MM.1S (cell line): Measurements from ENCODE around the gene CYP19A1.

ENCODE experiments used
- DNase-seq: peaks from one replicate; pipeline ENCODE4 v3.0.0-alpha.2; 2015
- H2AFZ ChIP-seq: fragments of 300-600 bp; sonication (generic); 2 replicates; pipeline ENCODE4 v1.6.0; 2016; ENCODE audit warnings: antibody characterized with exemption, low read length
- H3F3A ChIP-seq: fragments of 300-600 bp; sonication (generic); 2 replicates; pipeline ENCODE4 v1.6.1; 2016; ENCODE audit warnings: mild to moderate bottlenecking, antibody characterized with exemption, low read length, moderate library complexity, mixed read lengths; ENCODE audit not compliant: insufficient read depth
- H3K27ac ChIP-seq: fragments of 300-600 bp; sonication (generic); 2 replicates; pipeline ENCODE4 v1.5.1; 2016; ENCODE audit warnings: mild to moderate bottlenecking, low read length
- H3K27me3 ChIP-seq: fragments of 300-600 bp; sonication (generic); replicated peaks from 2 replicates; pipeline ENCODE4 v1.6.0; 2016; ENCODE audit warnings: low read length; ENCODE audit not compliant: insufficient read depth
- H3K36me3 ChIP-seq: fragments of 300-600 bp; sonication (generic); replicated peaks from 2 replicates; pipeline ENCODE4 v1.6.1; 2016; ENCODE audit warnings: mild to moderate bottlenecking, low read length, mixed read lengths; ENCODE audit not compliant: insufficient read depth
- H3K4me1 ChIP-seq: fragments of 300-600 bp; sonication (generic); 2 replicates; pipeline ENCODE4 v1.6.1; 2016; ENCODE audit warnings: low read length, mixed read lengths
- H3K4me2 ChIP-seq: fragments of 300-600 bp; sonication (generic); 2 replicates; pipeline ENCODE4 v1.6.0; 2016; ENCODE audit warnings: low read depth, low read length
- H3K4me3 ChIP-seq: fragments of 300-600 bp; sonication (generic); 2 replicates; pipeline ENCODE4 v1.5.1; 2016; ENCODE audit warnings: low read length, mixed read lengths
- H3K79me2 ChIP-seq: fragments of 300-600 bp; sonication (generic); 2 replicates; pipeline ENCODE4 v1.6.1; 2016; ENCODE audit warnings: mixed run types, low read length, mixed read lengths
- H3K9ac ChIP-seq: fragments of 300-600 bp; sonication (generic); 2 replicates; pipeline ENCODE4 v1.6.1; 2016; ENCODE audit warnings: low read length, mixed read lengths
- H3K9me2 ChIP-seq: fragments of 300-600 bp; sonication (generic); replicated peaks from 2 replicates; pipeline ENCODE4 v1.6.1; 2016; ENCODE audit warnings: mild to moderate bottlenecking, low read length, mixed read lengths; ENCODE audit not compliant: insufficient read depth
- H3K9me3 ChIP-seq: fragments of 300-600 bp; sonication (generic); replicated peaks from 2 replicates; pipeline ENCODE4 v1.6.1; 2016; ENCODE audit warnings: mild to moderate bottlenecking, low read length, mixed read lengths; ENCODE audit not compliant: insufficient read depth
- H4K20me1 ChIP-seq: fragments of 300-600 bp; sonication (generic); 2 replicates; pipeline ENCODE4 v1.6.1; 2016; ENCODE audit warnings: mild to moderate bottlenecking, low read length, moderate library complexity, mixed read lengths; ENCODE audit not compliant: insufficient read depth
- EZH2 ChIP-seq: fragments of 300-600 bp; sonication (generic); optimal IDR thresholded peaks from 2 replicates; pipeline ENCODE3; 2017; ENCODE audit warnings: low read depth, mild to moderate bottlenecking, antibody characterized with exemption, low read length, mixed read lengths
- EZH2phosphoT487 ChIP-seq: fragments of 300-600 bp; sonication (generic); IDR thresholded peaks from 2 replicates; pipeline ENCODE4 v1.6.1; 2018; ENCODE audit warnings: antibody characterized with exemption, low read length
- TF ChIP-seq, protein P1 (sequence below): fragments of 300-600 bp; sonication (generic); IDR thresholded peaks from 2 replicates; pipeline ENCODE4 v1.5.1; 2016; ENCODE audit warnings: antibody characterized with exemption, low read length, mixed read lengths

Gene CYP19A1

DNA sequence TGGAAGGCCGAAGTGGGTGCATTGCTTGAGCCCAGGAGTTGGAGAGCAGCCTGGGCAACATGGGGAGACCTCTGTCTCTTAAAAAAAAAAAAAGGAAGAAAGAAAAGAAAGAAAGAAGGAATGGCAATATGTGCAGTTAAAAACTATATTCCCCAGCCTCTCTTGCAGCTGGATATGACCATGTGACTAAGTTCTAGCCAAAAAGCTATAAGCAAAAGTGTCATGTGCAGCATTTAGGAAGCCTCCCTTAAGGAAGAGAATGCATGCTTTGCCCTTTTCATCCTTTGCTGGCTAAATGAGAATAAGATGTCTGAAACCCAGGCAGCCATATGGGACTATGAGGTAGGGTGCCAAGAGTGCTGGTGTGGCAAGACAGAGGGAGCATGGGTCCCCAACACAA lies 21.8 kb downstream of the CYP19A1 start:
- Histone ChIP-seq H3K79me2 (no peaks in the 10 kb centered on the region), H3K4me2 (no peak overlapping the region), H2AFZ (no peak overlapping the region), H3K4me1 (no peaks in the 10 kb centered on the region), H3K27ac (no peak overlapping the region), H3K36me3 (no peaks in the 10 kb centered on the region), H3K4me3 (no peak overlapping the region), H3K9ac (no peak overlapping the region), H4K20me1 (no peaks in the 10 kb centered on the region), H3K9me3 (no peaks in the 10 kb centered on the region), H3K27me3 (no peaks in the 10 kb centered on the region), H3K9me2 (no peaks in the 10 kb centered on the region), H3F3A (no peaks in the 10 kb centered on the region)
- TF ChIP-seq, protein P1, sequence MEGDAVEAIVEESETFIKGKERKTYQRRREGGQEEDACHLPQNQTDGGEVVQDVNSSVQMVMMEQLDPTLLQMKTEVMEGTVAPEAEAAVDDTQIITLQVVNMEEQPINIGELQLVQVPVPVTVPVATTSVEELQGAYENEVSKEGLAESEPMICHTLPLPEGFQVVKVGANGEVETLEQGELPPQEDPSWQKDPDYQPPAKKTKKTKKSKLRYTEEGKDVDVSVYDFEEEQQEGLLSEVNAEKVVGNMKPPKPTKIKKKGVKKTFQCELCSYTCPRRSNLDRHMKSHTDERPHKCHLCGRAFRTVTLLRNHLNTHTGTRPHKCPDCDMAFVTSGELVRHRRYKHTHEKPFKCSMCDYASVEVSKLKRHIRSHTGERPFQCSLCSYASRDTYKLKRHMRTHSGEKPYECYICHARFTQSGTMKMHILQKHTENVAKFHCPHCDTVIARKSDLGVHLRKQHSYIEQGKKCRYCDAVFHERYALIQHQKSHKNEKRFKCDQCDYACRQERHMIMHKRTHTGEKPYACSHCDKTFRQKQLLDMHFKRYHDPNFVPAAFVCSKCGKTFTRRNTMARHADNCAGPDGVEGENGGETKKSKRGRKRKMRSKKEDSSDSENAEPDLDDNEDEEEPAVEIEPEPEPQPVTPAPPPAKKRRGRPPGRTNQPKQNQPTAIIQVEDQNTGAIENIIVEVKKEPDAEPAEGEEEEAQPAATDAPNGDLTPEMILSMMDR = no peak
- TF ChIP-seq EZH2phosphoT487 = no peak
- TF ChIP-seq EZH2 = no peak
- no peak for DNase-seq

DNA sequence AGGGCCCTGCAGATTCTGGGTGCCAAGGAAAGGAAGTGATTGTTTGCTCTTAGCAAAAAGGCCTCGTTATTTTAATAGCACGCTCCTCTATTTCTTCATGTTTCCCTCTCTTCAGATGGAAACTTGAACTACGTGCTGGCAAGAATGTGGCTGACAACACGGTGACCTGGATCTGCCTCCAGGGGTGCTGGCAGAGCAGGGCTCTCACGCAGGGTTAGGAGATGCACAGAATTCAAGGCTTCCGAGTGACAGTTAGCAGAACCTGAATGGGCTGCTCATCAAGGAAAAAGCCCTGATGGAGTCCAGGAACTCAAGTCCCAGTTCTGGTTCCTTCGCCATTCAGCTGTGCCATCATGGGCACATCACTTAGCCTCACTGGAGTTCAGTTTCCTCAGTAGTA lies 22.7 kb downstream of the CYP19A1 start:
- H3F3A ChIP-seq = no peaks in the 10 kb centered on the region
- no peaks in the 10 kb centered on the region for H3K4me1 ChIP-seq
- H3K36me3 ChIP-seq = no peaks in the 10 kb centered on the region
- H4K20me1 ChIP-seq = no peaks in the 10 kb centered on the region
- no peak overlapping the region for H3K9ac ChIP-seq
- H3K79me2 ChIP-seq = no peaks in the 10 kb centered on the region
- H3K27ac ChIP-seq = no peak overlapping the region
- H2AFZ ChIP-seq = no peak overlapping the region
- no peak overlapping the region for H3K4me3 ChIP-seq
- TF ChIP-seq, protein P1 = no peak
- no peaks in the 10 kb centered on the region for H3K9me3 ChIP-seq
- no peak for DNase-seq
- no peaks in the 10 kb centered on the region for H3K9me2 ChIP-seq
- H3K4me2 ChIP-seq = no peak overlapping the region
- no peaks in the 10 kb centered on the region for H3K27me3 ChIP-seq

DNA sequence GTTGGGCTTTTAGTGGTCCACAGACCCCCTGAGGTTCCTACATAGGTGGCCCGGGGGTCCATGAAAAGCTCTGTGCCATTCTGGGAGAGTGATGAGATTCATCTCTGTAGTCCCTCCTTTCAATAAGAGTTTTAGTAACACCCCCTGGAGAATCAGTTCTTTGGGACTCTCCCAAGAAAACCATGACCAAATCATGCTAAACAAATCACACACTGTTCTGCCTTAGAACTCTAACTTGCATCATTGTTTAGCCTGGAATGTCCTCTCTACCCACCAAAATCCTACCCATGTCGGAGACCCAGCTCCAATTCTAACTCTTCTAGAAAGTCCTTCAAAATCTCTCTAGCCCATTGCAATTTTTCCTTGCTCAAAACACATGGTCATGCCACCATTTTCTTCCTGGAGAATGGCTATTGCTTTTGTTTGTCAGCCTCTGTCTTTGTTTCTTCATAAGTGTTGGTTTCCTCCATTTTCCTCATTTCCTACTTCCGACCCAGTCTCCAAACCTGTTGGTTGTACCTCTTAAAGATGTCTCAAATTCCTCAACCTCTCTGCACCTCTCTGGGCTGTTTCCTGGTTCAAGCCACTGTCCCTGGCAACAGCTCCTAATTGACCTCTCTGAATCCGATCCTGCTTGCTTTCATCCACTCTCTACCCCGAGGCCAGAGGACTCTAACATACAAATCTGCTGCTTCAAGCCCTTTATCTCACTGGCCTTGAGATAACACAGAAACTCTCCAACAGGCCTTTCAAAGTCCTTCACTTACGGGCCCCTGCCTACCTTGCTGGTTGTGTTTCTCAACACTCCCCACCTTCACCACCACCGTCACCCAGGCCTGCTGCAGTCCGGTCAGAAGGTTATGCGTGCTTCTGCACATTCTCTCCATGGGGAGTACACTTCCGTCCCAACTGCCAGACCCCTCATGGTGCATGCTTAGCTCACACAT lies 23.7 kb downstream of the CYP19A1 start:
- H3K79me2 ChIP-seq = no peaks in the 10 kb centered on the region
- H3F3A ChIP-seq = no peaks in the 10 kb centered on the region
- DNase-seq = no peak
- H3K9ac ChIP-seq = no peak overlapping the region
- H3K4me2 ChIP-seq = no peak overlapping the region
- no peaks in the 10 kb centered on the region for H4K20me1 ChIP-seq
- H3K27ac ChIP-seq = no peak overlapping the region
- no peaks in the 10 kb centered on the region for H3K9me2 ChIP-seq
- TF ChIP-seq EZH2 (no peak), EZH2phosphoT487 (no peak)
- TF ChIP-seq, protein P1 = no peak
- H2AFZ ChIP-seq = no peak overlapping the region
- no peak overlapping the region for H3K4me3 ChIP-seq
- H3K4me1 ChIP-seq = no peaks in the 10 kb centered on the region
- H3K36me3 ChIP-seq = no peaks in the 10 kb centered on the region
- H3K9me3 ChIP-seq = no peaks in the 10 kb centered on the region
- H3K27me3 ChIP-seq = no peaks in the 10 kb centered on the region
